Suprapubic skin (tissue), 3 donors: ENCODE measurements around the gene ATP6AP2.

Experiments
- EP300 ChIP-seq: sonication (generic); formaldehyde crosslinking; IDR thresholded peaks from one replicate; pipeline ENCODE4 v1.6.1; 2017; ENCODE audit warnings: antibody characterized with exemption
- POLR2A ChIP-seq, 2 donors: fragments of 450-650 bp; IDR thresholded peaks; one replicate each; pipeline ENCODE4 v1.6.1; 2017; ENCODE audit warnings: antibody characterized with exemption in 2 of 2, mild to moderate bottlenecking in 2 of 2, moderate library complexity in 2 of 2
- TF ChIP-seq, protein P1 (sequence below), 2 donors: fragments of 200-600 bp in 1 of 2; fragments of 450-650 bp in 1 of 2; sonication (generic) in 1 of 2; IDR thresholded peaks; one replicate each; pipeline ENCODE4 v1.5.1; 2016 to 2019; ENCODE audit warnings: antibody characterized with exemption in 2 of 2, mild to moderate bottlenecking in 1 of 2, moderate library complexity in 1 of 2

DNA sequence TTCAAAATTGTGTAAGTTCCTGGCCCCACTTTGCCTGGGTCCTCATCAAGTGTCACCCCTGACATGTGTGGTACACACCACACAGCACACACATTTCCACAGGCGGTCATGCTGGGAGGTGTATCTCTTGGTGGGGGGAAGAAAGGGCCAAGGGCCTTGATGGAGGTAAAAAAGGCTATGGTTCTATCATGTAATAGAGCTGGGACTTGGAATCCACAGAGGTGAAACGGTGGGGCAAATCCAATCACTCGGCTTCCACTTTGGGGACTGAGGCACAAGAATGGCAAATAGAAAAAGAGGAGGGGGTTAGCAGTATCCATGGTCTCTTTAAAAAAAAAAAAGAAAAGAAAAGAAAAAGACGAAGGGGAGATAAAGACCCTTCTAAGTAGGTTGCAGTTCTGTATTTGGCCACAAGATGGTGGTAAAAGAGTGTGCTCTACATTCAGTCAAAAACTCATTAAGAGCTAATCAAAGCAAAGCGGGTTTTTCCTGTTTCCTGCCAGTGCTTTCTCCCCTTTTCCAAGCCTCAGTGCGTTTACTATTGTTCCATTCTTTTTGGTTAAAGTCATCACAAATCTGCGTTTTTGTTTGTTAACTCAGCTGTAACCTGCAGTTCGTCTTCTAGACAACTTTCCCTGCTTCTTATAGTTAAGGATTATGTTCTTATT lies 37.0 kb upstream of the ATP6AP2 start:
- TF ChIP-seq, protein P1, sequence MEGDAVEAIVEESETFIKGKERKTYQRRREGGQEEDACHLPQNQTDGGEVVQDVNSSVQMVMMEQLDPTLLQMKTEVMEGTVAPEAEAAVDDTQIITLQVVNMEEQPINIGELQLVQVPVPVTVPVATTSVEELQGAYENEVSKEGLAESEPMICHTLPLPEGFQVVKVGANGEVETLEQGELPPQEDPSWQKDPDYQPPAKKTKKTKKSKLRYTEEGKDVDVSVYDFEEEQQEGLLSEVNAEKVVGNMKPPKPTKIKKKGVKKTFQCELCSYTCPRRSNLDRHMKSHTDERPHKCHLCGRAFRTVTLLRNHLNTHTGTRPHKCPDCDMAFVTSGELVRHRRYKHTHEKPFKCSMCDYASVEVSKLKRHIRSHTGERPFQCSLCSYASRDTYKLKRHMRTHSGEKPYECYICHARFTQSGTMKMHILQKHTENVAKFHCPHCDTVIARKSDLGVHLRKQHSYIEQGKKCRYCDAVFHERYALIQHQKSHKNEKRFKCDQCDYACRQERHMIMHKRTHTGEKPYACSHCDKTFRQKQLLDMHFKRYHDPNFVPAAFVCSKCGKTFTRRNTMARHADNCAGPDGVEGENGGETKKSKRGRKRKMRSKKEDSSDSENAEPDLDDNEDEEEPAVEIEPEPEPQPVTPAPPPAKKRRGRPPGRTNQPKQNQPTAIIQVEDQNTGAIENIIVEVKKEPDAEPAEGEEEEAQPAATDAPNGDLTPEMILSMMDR (IDR thresholded peaks at IDR 0.05), result peak; percentile 67 to 82
- TF ChIP-seq EP300, result no peak
- TF ChIP-seq POLR2A (IDR thresholded peaks at IDR 0.05), result no peak
